H1 (cell line): ENCODE results near the gene MUC5AC.
"Not testable (repeated sequence)": the region's sequence is repeated elsewhere in the genome, so short reads cannot be mapped to it uniquely, and the experiment has no call there.

Experiments
- EGR1 ChIP-seq: IDR thresholded peaks from 2 replicates; pipeline ENCODE4 v1.6.1; 2011; ENCODE audit warnings: low read depth, low read length, borderline replicate concordance
- EZH2 ChIP-seq: fragments of 200-600 bp; sonication (generic); IDR thresholded peaks from 2 replicates; pipeline ENCODE4 v1.7.1; 2012; ENCODE audit warnings: low read depth, mild to moderate bottlenecking, moderate library complexity, low read length, inconsistent platforms; ENCODE audit not compliant: severe bottlenecking
- KDM5A ChIP-seq: fragments of 200-600 bp; IDR thresholded peaks from 2 replicates; pipeline ENCODE4 v1.7.1; 2012; ENCODE audit warnings: mild to moderate bottlenecking, low read length, inconsistent platforms, mixed read lengths
- NRF1 ChIP-seq: IDR thresholded peaks from 2 replicates; pipeline ENCODE4 v1.6.1; 2011; ENCODE audit warnings: mild to moderate bottlenecking, low read depth, low read length, improper control_type of control experiment
- POLR2A ChIP-seq, 2 experiments: IDR thresholded peaks; 1 replicate in 1 of 2; 2 replicates in 1 of 2; pipeline ENCODE4 v1.6.1; 2011; ENCODE audit warnings: low read depth in 2 of 2, low read length in 2 of 2, mild to moderate bottlenecking in 2 of 2; ENCODE audit errors: control extremely low read depth in 1 of 2
- POLR2AphosphoS5 ChIP-seq: IDR thresholded peaks from 2 replicates; pipeline ENCODE4 v1.6.1; 2011; ENCODE audit warnings: low read depth, low read length
- RNF2 ChIP-seq: fragments of 200-900, 300-1000 bp; sonication (generic); IDR thresholded peaks from 2 replicates; pipeline ENCODE4 v1.7.1; 2016; ENCODE audit warnings: borderline replicate concordance, low read depth, mild to moderate bottlenecking, antibody characterized with exemption, low read length; ENCODE audit not compliant: poor library complexity, severe bottlenecking; ENCODE audit errors: missing control alignments
- SIX5 ChIP-seq: IDR thresholded peaks from 2 replicates; pipeline ENCODE4 v1.6.1; 2011; ENCODE audit warnings: mild to moderate bottlenecking, low read depth, low read length
- TAF1 ChIP-seq: IDR thresholded peaks from 2 replicates; pipeline ENCODE4 v1.6.1; 2011; ENCODE audit warnings: mild to moderate bottlenecking, low read depth, low read length
- TF ChIP-seq, protein P1 (sequence below): IDR thresholded peaks from 2 replicates; pipeline ENCODE4 v1.6.1; 2011; ENCODE audit warnings: low read length, improper control_type of control experiment
- TF ChIP-seq, protein P2 (sequence below), 3 experiments: IDR thresholded peaks; 1 replicate in 2 of 3; 2 replicates in 1 of 3; pipeline versions ENCODE4 v1.5.1 to v1.6.1; 2011; ENCODE audit warnings: low read length in 3 of 3, mild to moderate bottlenecking in 3 of 3, inconsistent platforms in 2 of 3, low read depth in 1 of 3, moderate library complexity in 1 of 3; ENCODE audit not compliant: insufficient read depth in 1 of 3; ENCODE audit errors: control extremely low read depth in 1 of 3

DNA sequence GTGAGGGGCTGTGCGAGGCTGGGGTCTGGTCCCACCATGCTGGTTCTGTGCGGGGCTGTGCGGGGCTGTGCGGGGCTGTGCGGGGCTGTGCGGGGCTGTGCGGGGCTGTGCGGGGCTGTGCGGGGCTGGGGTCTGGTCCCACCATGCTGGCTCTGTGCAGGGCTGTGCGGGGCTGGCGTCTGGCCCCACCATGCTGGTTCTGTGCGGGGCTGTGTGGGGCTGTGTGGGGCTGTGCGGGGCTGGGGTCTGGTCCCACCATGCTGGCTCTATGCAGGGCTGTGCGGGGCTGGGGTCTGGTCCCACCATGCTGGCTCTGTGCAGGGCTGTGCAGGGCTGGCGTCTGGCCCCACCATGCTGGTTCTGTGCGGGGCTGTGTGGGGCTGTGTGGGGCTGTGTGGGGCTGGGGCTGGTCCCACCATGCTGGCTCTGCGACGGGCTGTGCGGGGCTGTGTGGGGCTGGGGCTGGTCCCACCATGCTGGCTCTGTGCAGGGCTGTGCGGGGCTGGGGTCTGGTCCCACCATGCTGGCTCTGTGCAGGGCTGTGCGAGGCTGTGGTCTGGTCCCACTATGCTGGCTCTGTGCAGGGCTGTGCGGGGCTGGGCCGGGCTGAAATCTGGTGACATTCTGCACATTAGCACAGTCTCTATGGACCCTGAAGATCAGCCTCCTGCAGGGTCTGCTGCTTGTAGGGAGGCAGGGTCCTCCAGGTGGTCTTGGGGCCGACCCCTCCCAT is 1.9 kb downstream of the MUC5AC start:
- not testable (repeated sequence) for TF ChIP-seq POLR2A (IDR thresholded peaks at IDR 0.05; ENCODE audit: control extremely low read depth in 1 of 2, low read depth in 2 of 2, low read length in 2 of 2); TAF1; SIX5; EGR1; EZH2; KDM5A; NRF1; POLR2AphosphoS5; RNF2
- TF ChIP-seq, protein P1, sequence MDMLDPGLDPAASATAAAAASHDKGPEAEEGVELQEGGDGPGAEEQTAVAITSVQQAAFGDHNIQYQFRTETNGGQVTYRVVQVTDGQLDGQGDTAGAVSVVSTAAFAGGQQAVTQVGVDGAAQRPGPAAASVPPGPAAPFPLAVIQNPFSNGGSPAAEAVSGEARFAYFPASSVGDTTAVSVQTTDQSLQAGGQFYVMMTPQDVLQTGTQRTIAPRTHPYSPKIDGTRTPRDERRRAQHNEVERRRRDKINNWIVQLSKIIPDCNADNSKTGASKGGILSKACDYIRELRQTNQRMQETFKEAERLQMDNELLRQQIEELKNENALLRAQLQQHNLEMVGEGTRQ: not testable (repeated sequence)
- TF ChIP-seq, protein P2, sequence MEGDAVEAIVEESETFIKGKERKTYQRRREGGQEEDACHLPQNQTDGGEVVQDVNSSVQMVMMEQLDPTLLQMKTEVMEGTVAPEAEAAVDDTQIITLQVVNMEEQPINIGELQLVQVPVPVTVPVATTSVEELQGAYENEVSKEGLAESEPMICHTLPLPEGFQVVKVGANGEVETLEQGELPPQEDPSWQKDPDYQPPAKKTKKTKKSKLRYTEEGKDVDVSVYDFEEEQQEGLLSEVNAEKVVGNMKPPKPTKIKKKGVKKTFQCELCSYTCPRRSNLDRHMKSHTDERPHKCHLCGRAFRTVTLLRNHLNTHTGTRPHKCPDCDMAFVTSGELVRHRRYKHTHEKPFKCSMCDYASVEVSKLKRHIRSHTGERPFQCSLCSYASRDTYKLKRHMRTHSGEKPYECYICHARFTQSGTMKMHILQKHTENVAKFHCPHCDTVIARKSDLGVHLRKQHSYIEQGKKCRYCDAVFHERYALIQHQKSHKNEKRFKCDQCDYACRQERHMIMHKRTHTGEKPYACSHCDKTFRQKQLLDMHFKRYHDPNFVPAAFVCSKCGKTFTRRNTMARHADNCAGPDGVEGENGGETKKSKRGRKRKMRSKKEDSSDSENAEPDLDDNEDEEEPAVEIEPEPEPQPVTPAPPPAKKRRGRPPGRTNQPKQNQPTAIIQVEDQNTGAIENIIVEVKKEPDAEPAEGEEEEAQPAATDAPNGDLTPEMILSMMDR (IDR thresholded peaks at IDR 0.05; ENCODE audit: control extremely low read depth in 1 of 3, insufficient read depth in 1 of 3, low read depth in 1 of 3, low read length in 3 of 3): not testable (repeated sequence)
